SKM-1 treated with dmso at 0.1 percent for 144 hours (cell line): ENCODE results near the gene KIRREL2.
"Not testable (repeated sequence)": the region's sequence is repeated elsewhere in the genome, so short reads cannot be mapped to it uniquely, and the experiment has no call there.

Experiments
- DNase-seq: peaks from one replicate; lab custom pipeline; 2025; ENCODE audit not compliant: unreplicated experiment; lab: John Stamatoyannopoulos, UW

The KIRREL2 gene

GRCh38 chr19:35856546-35857149 lies at the start of gene KIRREL2:
KIRREL2 (plus strand) TSS chr19:35856911; CDS start chr19:35857120, 209 bp downstream.
- no peak for DNase-seq

- no peak for DNase-seq
These were observed 49.1 kb upstream of the KIRREL2 start for GRCh38 chr19:35807633-35808032.

- DNase-seq = no peak
These were observed 45.1 kb upstream of the KIRREL2 start for GRCh38 chr19:35811317-35812219.

- DNase-seq = no peak
These were observed 44.3 kb upstream of the KIRREL2 start, which contains the start of gene PRODH2 for GRCh38 chr19:35812220-35813042. PRODH2 (minus strand) TSS chr19:35812845; CDS start chr19:35812805, 40 bp downstream.

GRCh38 chr19:35813043-35813890 lies 43.4 kb upstream of the KIRREL2 start:
- no peak for DNase-seq

GRCh38 chr19:35816262-35816661 lies 40.4 kb upstream of the KIRREL2 start:
- no peak for DNase-seq

GRCh38 chr19:35816846-35817245 lies 39.9 kb upstream of the KIRREL2 start:
- DNase-seq = no peak

- DNase-seq = no peak
These were observed 38.3 kb upstream of the KIRREL2 start for GRCh38 chr19:35818445-35818844.

GRCh38 chr19:35822579-35822978 lies 34.1 kb upstream of the KIRREL2 start:
- peak; percentile 50 for DNase-seq

- DNase-seq = no peak
These were observed 32.6 kb upstream of the KIRREL2 start for GRCh38 chr19:35824150-35824549.

- no peak for DNase-seq
These were observed 27.9 kb upstream of the KIRREL2 start for GRCh38 chr19:35828692-35829301.

- no peak for DNase-seq
These were observed 25.7 kb upstream of the KIRREL2 start for GRCh38 chr19:35830986-35831385.

GRCh38 chr19:35832054-35832453 lies 24.7 kb upstream of the KIRREL2 start:
- no peak for DNase-seq

GRCh38 chr19:35833972-35834371 lies 22.7 kb upstream of the KIRREL2 start:
- no peak for DNase-seq

- not testable (repeated sequence) for DNase-seq
These were observed 20.6 kb upstream of the KIRREL2 start for GRCh38 chr19:35836096-35836495.

GRCh38 chr19:35841961-35842595 lies 14.6 kb upstream of the KIRREL2 start:
- no peak for DNase-seq

GRCh38 chr19:35842666-35843272 lies 13.9 kb upstream of the KIRREL2 start:
- no peak for DNase-seq

- no peak for DNase-seq
These were observed 12.8 kb upstream of the KIRREL2 start for GRCh38 chr19:35843676-35844481.
